Measurements from ENCODE around the gene SMG5.

GRCh38 chr1:156241926-156242325 lies 40.7 kb downstream of the SMG5 start, which contains the start of gene BGLAP:
- no peak for TF ChIP-seq CTCF (conservative IDR thresholded peaks at IDR 0.05)
- no peak for TF ChIP-seq ZFX (IDR thresholded peaks at IDR 0.05)
